ENCODE measurements around the gene GRIK3.
"Not testable (repeated sequence)": the region's sequence is repeated elsewhere in the genome, so short reads cannot be mapped to it uniquely, and the experiment has no call there.

Gene GRIK3

DNA sequence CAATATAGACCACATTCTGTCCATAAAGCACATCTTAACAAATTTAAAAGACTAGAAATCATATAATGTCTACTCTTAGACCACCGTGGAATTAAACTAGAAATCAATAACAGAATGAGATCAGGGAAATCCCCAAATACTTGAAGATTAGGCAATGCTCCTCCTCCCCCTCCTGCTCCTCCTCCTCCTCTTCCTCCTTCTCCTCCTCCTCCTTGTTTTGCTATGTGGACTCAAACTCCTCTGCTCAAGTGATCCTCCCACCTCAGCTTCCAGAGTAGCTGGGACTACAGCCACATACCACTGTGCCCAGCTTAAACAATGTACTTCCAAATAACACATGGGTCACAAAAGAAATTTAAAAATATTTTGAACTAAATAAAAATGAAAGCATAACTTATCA lies 134.2 kb downstream of the GRIK3 start:
- H3K4me1 Mint-ChIP-seq (ENCODE audit: low read depth), result no peaks in the 10 kb centered on the region
- H3K4me3 Mint-ChIP-seq, result no peak overlapping the region
- no peak overlapping the region for H3K27ac Mint-ChIP-seq
- H3K27me3 Mint-ChIP-seq, result peaks cover 5% of the 10 kb centered on the region
- intact Hi-C loops (cut with micrococcal nuclease), result no loop called here
- H3K9me3 Mint-ChIP-seq, result peaks cover 8% of the 10 kb centered on the region
- no peaks in the 10 kb centered on the region for H3K36me3 Mint-ChIP-seq (ENCODE audit: low read depth)

DNA sequence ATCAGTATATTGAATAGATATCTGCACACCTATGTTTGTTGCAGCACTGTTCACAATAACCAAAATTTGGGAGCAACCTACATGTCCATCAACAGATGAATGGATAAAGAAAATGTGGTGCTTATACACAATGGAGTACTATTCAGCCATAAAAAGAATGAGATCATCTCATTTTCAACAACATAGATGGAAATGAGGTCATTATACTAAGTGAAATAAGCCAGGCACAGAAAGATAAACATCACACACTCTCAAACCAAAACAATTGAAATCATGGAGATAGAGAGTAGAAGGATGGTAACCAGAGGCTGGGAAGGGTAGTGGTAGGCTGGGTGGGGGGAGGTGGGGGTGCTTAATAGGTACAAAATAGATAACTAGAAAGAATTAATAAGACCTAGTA lies 136.5 kb downstream of the GRIK3 start:
- H3K36me3 Mint-ChIP-seq (ENCODE audit: low read depth), result not testable (repeated sequence)

DNA sequence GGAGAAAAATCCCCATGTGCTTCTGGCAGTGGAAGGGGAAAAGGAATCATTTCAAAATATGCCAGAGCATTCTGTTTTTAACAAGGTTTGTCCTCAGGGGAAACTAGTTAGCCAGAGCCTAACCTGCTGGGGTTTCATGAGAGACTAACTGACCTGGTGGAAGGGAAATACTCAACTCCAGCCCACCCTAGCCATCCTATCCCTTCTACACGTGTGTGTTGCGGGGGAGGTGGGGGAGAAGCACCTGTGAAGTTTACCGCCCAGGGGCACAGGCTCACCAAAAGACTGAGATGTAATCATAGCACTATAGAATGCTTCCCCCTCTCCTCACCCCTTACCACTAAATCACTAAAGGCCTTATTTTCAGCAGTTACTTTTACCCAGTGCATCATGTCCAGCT lies 139.5 kb downstream of the GRIK3 start:
- Mint-ChIP-seq H3K9me3 (no peaks in the 10 kb centered on the region), H3K27ac (no peak overlapping the region), H3K36me3 (ENCODE audit: low read depth) (no peaks in the 10 kb centered on the region), H3K27me3 (no peaks in the 10 kb centered on the region), H3K4me1 (ENCODE audit: low read depth) (no peaks in the 10 kb centered on the region), H3K4me3 (no peak overlapping the region)
- intact Hi-C loops (cut with micrococcal nuclease), result no loop called here

More for the DNA sequence above, 136.5 kb downstream of the GRIK3 start:
- H3K4me1 Mint-ChIP-seq (ENCODE audit: low read depth); H3K27me3 Mint-ChIP-seq; H3K27ac Mint-ChIP-seq; intact Hi-C loops (cut with micrococcal nuclease); H3K9me3 Mint-ChIP-seq; H3K4me3 Mint-ChIP-seq: not testable (repeated sequence)

DNA sequence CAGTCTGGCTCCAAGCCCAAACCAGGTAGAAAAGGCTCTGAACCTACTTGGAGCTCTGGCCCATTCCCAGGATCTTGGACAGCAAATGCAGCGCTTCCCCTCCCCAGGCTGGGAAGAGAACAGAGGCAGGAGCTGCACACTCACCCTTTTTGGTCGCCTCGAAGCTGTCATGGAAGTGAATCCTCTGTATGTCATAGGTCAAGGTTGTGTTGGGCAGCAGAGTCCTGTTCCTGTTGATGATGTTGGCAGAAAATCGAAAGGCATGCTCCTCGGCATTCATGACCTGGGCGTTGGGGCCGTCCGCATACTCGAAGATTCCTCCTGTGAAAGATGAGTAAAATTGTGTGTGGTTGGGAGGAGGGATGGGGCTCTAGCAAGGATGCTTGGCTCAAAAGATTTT lies 143.5 kb downstream of the GRIK3 start:
- no peaks in the 10 kb centered on the region for H3K9me3 Mint-ChIP-seq
- H3K27me3 Mint-ChIP-seq, result no peaks in the 10 kb centered on the region
- H3K27ac Mint-ChIP-seq, result no peak overlapping the region
- no peaks in the 10 kb centered on the region for H3K36me3 Mint-ChIP-seq (ENCODE audit: low read depth)
- H3K4me1 Mint-ChIP-seq (ENCODE audit: low read depth), result no peaks in the 10 kb centered on the region
- no peak overlapping the region for H3K4me3 Mint-ChIP-seq
- intact Hi-C loops (cut with micrococcal nuclease), result no loop called here

DNA sequence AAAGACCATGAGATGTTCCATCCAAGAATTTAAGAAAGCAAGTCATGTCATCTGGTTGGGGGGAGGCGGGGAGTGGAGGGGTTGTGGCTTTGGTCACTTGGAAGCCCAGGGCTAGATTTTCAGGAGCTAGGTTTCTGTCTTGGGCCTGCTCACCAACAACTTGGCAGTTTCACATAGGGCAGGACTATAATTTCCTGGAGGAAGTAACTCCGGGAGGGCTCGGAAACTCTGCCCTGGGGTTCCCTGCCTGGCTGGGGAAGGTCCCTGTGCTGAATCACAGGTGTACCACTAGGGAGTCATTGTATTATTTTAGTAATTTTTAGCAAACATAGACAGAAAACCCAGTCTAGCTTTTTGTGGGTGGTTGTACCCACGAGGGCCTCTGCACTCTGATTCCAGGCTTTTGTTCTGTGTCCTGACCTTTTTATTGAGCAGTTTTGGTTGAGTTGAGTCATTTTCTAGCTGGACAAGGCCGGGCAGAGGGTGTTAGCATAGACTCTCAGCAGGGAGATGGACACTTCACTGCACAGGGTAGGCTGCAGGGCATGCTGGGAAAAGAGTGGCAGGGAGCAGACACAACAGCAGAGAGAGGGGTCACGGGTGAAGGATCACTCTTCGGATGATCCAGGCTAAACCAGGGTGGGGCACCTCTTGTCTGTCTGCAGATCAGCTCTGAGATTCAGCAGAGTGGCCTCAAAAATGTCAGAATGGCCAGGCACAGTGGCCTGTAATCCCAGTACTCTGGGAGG lies 144.7 kb downstream of the GRIK3 start:
- H3K27ac Mint-ChIP-seq, result no peak overlapping the region
- H3K4me1 Mint-ChIP-seq (ENCODE audit: low read depth), result no peaks in the 10 kb centered on the region
- no peak overlapping the region for H3K4me3 Mint-ChIP-seq
- H3K27me3 Mint-ChIP-seq, result no peaks in the 10 kb centered on the region
- intact Hi-C loops (cut with micrococcal nuclease), result no loop called here
- H3K36me3 Mint-ChIP-seq (ENCODE audit: low read depth), result no peaks in the 10 kb centered on the region
- no peaks in the 10 kb centered on the region for H3K9me3 Mint-ChIP-seq

DNA sequence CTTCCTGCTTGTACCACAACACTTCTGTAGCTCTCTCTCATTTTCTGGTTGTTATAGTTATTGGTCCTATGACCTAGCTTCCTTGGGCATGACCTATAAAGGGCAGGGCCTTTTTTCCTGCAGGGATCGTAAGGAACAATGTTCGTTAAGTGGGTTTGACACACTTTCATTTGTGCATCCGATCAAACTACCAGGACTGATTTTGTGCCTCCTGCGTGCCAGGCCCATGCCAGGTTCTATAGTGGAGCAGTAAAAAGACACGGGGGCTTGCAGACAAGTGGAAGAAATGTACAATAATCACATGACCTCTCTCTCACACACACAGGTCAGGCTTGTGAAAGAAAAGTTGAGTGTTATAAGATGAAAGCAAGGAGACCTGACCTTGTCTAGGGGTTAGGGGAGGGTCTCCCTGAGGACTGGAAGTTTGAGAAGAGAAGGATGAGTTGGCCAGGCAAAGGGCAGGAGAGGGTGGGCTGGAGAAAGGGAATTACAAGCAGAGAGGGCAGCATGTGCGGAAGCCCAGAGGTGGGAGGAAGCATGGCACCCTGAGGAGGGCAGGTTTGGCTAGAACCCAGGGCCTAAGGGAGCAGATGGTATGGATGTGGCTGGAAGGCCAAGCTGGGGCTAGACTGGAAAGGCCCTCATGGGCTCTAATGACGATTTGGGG lies 145.4 kb downstream of the GRIK3 start:
- Mint-ChIP-seq H3K36me3 (ENCODE audit: low read depth) (no peaks in the 10 kb centered on the region), H3K27me3 (no peaks in the 10 kb centered on the region), H3K27ac (no peak overlapping the region), H3K4me3 (no peak overlapping the region), H3K4me1 (ENCODE audit: low read depth) (no peaks in the 10 kb centered on the region), H3K9me3 (no peaks in the 10 kb centered on the region)
- intact Hi-C loops (cut with micrococcal nuclease), result no loop called here

DNA sequence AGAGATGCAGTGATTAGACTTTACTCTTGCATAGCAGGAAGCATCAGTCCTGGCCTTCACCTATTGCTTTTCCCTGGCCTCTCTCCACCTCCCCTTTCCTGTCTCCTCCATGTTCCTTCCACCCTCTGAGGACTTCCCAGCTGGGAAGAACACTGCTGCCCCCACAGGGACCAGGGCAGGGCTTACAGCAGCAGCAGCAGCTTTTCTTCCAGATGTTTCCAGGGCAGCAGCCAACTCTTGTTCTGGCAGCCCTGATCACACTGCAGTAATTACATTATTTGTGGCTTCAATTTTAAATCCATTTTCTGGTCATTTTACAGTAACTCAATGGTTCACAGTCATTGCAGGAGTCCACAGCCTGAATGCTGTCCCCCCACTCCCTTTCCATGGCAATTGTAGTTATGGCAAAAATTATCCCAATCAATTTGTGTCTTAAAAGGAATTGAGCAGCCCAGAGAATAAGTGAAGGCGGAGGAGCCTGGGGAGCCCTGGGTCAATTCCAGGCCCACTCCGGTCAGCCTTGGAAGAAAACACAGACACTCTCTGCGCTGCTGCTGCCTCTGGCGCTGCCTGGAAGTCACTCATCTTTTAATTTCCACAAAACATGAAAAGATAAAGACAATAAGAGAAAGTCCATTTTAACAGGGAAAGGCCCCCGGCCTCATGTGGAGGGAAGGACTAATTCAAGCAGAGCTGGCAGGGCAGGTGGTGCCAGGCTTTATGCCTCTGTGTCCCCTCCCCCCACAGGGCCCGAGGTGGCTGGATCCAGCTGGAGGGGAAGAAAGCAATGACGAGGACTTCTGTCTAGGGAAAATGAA lies 148.6 kb downstream of the GRIK3 start:
- peaks cover 2% of the 10 kb centered on the region for H3K27me3 Mint-ChIP-seq
- H3K36me3 Mint-ChIP-seq (ENCODE audit: low read depth), result no peaks in the 10 kb centered on the region
- no peaks in the 10 kb centered on the region for H3K4me1 Mint-ChIP-seq (ENCODE audit: low read depth)
- no peaks in the 10 kb centered on the region for H3K9me3 Mint-ChIP-seq
- H3K4me3 Mint-ChIP-seq, result no peak overlapping the region
- H3K27ac Mint-ChIP-seq, result no peak overlapping the region
- intact Hi-C loops (cut with micrococcal nuclease), result no loop called here

DNA sequence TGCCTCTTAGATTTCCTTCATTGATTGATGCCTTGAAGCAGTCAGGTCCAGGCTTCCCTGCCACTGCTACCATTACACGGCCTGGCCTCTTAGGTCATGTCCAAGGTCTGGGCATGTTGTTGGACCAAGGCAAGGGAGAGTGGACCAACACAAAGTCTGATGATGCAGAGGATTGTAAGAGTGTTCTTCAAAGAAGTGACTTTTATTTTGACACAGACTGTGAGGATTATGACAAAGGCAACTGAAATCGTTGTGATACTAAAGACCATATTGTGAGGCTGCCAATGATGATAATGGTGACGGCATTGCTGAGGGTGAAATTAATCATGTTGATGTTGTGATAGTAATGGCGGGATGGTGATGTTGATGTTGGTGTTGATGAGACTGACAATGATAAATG lies 149.5 kb downstream of the GRIK3 start:
- Mint-ChIP-seq H3K4me3 (no peak overlapping the region), H3K27ac (no peak overlapping the region), H3K36me3 (ENCODE audit: low read depth) (no peaks in the 10 kb centered on the region), H3K9me3 (no peaks in the 10 kb centered on the region), H3K4me1 (ENCODE audit: low read depth) (no peaks in the 10 kb centered on the region), H3K27me3 (peaks cover 2% of the 10 kb centered on the region)
- intact Hi-C loops (cut with micrococcal nuclease), result no loop called here

DNA sequence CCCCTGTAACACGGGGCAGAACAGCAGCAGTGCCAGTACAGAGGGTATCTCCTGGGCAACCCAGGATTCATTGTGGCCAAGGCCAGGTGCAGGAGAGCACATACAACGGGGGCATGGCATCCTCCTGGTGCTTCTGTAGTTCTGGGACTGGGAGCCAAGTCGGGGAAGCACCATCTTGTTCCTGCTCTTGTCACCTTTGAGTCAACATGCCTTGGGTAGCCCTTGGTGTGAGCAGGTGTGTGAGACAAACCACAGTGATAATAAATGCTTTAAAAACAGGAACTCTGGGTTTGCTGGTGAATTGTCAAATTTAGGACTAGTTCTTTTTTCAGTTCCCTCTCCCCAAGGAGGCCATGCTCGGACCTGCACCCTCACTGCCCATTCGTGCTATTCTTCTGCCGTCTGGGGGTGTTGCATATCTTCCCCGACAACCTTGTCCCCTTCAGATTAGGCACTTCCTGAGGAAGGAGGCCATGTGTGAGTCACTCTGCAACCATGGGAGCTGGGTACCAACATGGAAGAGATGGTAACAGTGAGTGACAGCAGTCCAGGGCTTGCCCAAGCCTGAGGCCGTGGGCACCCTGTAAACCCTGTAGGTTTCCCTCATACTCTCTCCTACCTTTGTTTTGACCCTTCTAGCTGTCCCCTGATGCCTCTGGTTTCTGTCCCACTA lies 150.2 kb downstream of the GRIK3 start:
- Mint-ChIP-seq H3K4me3 (no peak overlapping the region), H3K27me3 (peaks cover 2% of the 10 kb centered on the region), H3K9me3 (no peaks in the 10 kb centered on the region), H3K36me3 (ENCODE audit: low read depth) (no peaks in the 10 kb centered on the region), H3K4me1 (ENCODE audit: low read depth) (no peaks in the 10 kb centered on the region), H3K27ac (no peak overlapping the region)
- intact Hi-C loops (cut with micrococcal nuclease), result no loop called here

DNA sequence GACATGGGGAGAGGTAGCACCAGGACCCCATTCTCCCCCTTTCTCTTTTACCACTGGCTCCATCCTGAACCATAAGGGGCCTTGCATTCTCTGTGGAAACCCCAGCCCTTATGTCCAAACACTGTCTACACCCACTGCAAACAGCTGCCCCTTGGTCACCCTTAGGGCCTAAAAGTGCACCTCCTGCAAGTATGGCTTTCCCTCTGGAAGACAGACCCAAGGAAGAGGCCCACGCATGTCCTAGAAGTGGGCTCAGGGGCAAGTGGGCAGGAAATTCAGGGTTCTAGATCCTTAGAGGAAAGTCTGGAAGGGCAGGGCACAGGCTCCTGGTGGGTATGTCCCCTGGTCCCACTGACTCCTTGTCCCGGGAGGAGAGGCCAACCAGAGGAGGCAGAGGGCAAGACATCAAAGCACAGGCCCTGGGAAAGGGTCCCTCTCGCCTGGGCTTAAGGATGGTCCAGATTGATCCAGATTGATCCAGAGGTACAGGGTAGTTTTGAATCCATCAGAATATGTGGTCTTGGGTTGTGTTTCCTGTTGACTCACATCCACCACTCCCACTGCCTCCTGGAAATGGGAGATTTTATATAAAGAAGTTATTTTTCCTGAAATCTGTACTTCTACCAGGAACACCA lies 150.9 kb downstream of the GRIK3 start:
- Mint-ChIP-seq H3K27ac (no peak overlapping the region), H3K9me3 (no peaks in the 10 kb centered on the region), H3K4me1 (ENCODE audit: low read depth) (no peaks in the 10 kb centered on the region), H3K27me3 (peaks cover 2% of the 10 kb centered on the region), H3K36me3 (ENCODE audit: low read depth) (no peaks in the 10 kb centered on the region), H3K4me3 (no peak overlapping the region)
- intact Hi-C loops (cut with micrococcal nuclease), result no loop called here

DNA sequence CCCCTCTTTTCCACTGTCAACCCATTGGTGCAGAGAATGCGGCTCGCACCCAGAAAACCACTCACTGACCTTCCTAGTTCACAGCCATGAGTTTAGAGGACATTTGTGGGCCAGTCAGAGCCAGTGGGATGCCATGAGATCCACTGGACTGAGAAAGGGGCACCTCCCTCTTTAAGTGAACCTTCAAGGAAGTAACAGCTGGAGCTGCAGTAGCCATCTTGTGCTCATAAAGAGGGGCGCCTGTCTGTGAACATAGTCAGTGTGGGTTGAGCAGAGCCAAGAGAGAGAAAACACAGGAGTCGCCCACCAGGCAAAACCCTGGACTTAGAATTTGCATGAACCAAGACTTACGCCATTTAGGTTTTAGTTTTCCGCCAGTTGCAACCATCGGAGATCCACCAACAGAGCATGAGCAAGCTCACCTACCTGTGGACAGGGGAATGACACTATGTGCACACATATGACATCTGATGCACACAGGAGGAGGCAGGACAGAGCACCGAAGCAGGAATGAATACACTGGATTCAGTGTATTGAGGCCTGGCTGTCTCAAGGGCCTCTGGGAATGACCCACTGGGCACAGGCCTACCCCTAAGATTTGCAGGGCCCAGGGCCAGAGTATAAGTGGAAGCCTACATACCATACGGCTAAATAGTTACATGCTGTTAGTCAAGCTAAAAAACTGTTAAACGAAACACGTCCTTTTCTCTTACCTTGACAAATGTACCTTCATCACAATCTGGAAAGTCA lies 151.6 kb downstream of the GRIK3 start:
- Mint-ChIP-seq H3K4me1 (ENCODE audit: low read depth) (no peaks in the 10 kb centered on the region), H3K9me3 (no peaks in the 10 kb centered on the region), H3K4me3 (no peak overlapping the region), H3K36me3 (ENCODE audit: low read depth) (no peaks in the 10 kb centered on the region), H3K27ac (no peak overlapping the region), H3K27me3 (peaks cover 3% of the 10 kb centered on the region)
- intact Hi-C loops (cut with micrococcal nuclease), result no loop called here

DNA sequence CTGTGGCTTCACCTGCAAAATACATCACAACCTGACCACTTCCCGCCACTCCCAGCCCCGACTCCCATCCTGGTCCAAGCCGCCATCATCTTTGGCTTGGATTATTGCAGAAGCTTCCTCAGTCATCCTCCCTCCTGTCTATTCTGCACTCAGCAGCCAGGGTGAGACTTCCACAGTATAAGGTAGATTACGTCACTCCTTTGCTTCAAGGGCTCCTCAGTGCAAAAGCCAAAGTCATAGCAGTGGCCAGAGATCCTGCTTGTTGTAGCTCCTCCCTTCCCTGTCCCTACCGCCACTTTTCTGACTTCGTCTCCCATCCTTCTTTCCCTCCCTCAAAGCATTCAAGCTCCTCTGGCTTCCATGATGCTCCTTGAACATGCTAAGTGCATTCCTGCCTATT lies 152.8 kb downstream of the GRIK3 start:
- Mint-ChIP-seq H3K4me3 (no peak overlapping the region), H3K4me1 (ENCODE audit: low read depth) (no peaks in the 10 kb centered on the region), H3K27me3 (peaks cover 9% of the 10 kb centered on the region), H3K36me3 (ENCODE audit: low read depth) (no peaks in the 10 kb centered on the region), H3K9me3 (no peaks in the 10 kb centered on the region), H3K27ac (no peak overlapping the region)
- intact Hi-C loops (cut with micrococcal nuclease), result no loop called here

DNA sequence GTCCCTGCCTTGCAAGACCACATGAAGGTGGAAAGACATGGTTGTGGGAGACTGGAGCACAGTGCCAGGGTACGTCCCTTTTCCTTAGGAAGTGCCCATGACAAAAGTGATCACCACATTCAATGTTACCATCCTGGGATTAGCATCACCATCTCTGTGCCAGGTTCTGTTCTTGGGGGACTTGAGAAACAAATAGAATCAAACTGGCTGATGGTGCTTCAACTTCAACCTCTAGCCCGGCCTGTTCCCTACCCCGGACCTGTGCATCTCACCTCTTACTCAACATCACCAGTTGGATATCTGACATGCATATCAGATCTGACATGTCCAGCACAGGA lies 153.3 kb downstream of the GRIK3 start:
- Mint-ChIP-seq H3K4me3 (no peak overlapping the region), H3K27ac (no peak overlapping the region), H3K9me3 (no peaks in the 10 kb centered on the region), H3K36me3 (ENCODE audit: low read depth) (no peaks in the 10 kb centered on the region), H3K4me1 (ENCODE audit: low read depth) (no peaks in the 10 kb centered on the region), H3K27me3 (peaks cover 9% of the 10 kb centered on the region)
- intact Hi-C loops (cut with micrococcal nuclease), result no loop called here
